ENCODE measurements around the gene C12orf43.

Gene C12orf43

DNA sequence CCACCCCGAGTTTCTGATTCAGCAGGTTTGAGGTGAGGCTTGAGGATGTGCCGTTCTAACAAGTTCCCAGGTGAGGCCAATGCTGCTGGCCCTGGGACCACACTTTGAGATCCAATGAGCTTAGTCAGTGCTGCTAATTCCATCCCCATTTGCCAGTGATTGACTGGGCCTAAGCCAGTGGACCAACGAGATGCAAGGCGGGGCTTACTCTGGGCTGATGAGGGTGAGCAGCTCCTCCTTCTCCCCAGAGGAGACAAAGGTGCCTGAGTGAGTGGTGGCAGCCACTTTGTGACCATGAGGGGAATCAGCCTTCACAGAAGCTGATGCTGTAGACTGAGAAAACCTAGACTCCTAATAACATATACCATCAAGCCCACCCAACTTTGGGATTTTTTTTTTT lies 61.1 kb downstream of the C12orf43 start:
- CTCF ChIA-PET, result interaction anchor here (0.8 to 3.2 kb wide), 2 partner anchors 12 to 16 kb away, joined by 3 to 15 read pairs; no protein-coding TSS in a partner anchor
- Histone ChIP-seq H3K36me3 (ENCODE audit: control insufficient read depth in 2 of 2, insufficient read depth in 1 of 2, low read length in 2 of 2) (no peaks in the 10 kb centered on the region), H3K4me3 (ENCODE audit: low read depth, low read length) (no peak overlapping the region), H3K9me3 (ENCODE audit: control insufficient read depth, insufficient read depth, low read depth, low read length) (no peaks in the 10 kb centered on the region), H3K4me1 (ENCODE audit: control insufficient read depth, insufficient read depth, low read length) (no peaks in the 10 kb centered on the region), H3K27ac (ENCODE audit: extremely low read depth, low read depth, low read length) (no peak overlapping the region)
- POLR2A ChIA-PET, result no interaction called here
- no peak for TF ChIP-seq OVOL3 (tag by site-specific recombination; IDR thresholded peaks at IDR 0.05)
- TF ChIP-seq ZNF777 (tag by site-specific recombination; IDR thresholded peaks at IDR 0.05; ENCODE audit: borderline replicate concordance), result no peak
- TF ChIP-seq SETDB1 (IDR thresholded peaks at IDR 0.05; ENCODE audit: insufficient read length, low read length), result peak; percentile 17
- TF ChIP-seq KLF1 (tag by site-specific recombination; IDR thresholded peaks at IDR 0.05), result no peak
- TF ChIP-seq, protein P1, sequence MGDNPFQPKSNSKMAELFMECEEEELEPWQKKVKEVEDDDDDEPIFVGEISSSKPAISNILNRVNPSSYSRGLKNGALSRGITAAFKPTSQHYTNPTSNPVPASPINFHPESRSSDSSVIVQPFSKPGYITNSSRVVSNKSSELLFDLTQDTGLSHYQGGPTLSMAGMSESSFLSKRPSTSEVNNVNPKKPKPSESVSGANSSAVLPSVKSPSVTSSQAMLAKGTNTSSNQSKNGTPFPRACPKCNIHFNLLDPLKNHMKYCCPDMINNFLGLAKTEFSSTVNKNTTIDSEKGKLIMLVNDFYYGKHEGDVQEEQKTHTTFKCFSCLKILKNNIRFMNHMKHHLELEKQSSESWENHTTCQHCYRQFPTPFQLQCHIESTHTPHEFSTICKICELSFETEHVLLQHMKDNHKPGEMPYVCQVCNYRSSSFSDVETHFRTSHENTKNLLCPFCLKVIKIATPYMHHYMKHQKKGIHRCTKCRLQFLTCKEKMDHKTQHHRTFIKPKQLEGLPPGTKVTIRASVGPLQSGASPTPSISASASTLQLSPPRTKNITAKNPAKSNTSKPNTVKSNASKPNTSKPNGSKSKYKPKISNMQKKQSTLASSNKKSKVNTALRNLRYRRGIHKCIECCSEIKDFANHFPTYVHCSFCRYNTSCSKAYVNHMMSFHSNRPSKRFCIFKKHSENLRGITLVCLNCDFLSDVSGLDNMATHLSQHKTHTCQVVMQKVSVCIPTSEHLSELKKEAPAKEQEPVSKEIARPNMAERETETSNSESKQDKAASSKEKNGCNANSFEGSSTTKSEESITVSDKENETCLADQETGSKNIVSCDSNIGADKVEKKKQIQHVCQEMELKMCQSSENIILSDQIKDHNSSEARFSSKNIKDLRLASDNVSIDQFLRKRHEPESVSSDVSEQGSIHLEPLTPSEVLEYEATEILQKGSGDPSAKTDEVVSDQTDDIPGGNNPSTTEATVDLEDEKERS (tag by site-specific recombination; IDR thresholded peaks at IDR 0.05), result peak; percentile 79; the same call in 1 of the 2 replicates
- no peak for TF ChIP-seq ZNF214 (tag by site-specific recombination; IDR thresholded peaks at IDR 0.05; ENCODE audit: borderline replicate concordance)
- TF ChIP-seq ZNF138 (tag by site-specific recombination; IDR thresholded peaks at IDR 0.05; ENCODE audit: borderline replicate concordance), result no peak
- no peak for TF ChIP-seq ZNF510 (tag by site-specific recombination; IDR thresholded peaks at IDR 0.05; ENCODE audit: insufficient replicate concordance)
- TF ChIP-seq ZNF426 (tag by site-specific recombination; IDR thresholded peaks at IDR 0.05), result no peak

DNA sequence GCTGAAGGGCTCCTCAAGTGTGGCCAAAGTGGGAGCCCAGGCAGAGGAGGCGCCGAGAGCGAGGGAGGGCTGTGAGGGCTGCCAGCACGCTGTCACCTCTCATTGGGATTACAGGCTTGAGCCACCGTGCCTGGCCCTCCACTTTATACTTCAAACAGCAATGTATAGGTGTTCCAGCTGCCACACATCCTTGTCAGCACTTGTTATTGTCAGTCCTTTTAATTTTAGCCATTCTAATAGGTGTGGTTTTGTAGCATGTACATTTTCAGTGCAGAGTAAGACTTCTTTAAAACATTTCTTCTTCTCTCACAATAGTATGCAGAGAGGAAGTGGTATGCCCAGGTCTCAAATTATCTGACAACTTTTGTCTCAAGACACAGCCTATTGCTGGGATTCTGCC lies 65.5 kb downstream of the C12orf43 start:
- H3K4me1 ChIP-seq (ENCODE audit: control insufficient read depth, insufficient read depth, low read length), result no peaks in the 10 kb centered on the region
- TF ChIP-seq ZNF530 (tag by site-specific recombination; IDR thresholded peaks at IDR 0.05; ENCODE audit: low read depth), result no peak
- peak; percentile 26; the same call in 1 of the 2 replicates for TF ChIP-seq ZBTB8A (tag by site-specific recombination; IDR thresholded peaks at IDR 0.05)
- no peak overlapping the region for H3K27ac ChIP-seq (ENCODE audit: extremely low read depth, low read depth, low read length)
- H3K4me3 ChIP-seq (ENCODE audit: low read depth, low read length), result no peak overlapping the region
- no peaks in the 10 kb centered on the region for H3K9me3 ChIP-seq (ENCODE audit: control insufficient read depth, insufficient read depth, low read depth, low read length)
- ChIA-PET CTCF (interaction anchor here (1.3 kb wide), 1 partner anchor 21 kb away, joined by 4 read pairs; no protein-coding TSS in a partner anchor), POLR2A (no interaction called here)
- no peaks in the 10 kb centered on the region for H3K36me3 ChIP-seq (ENCODE audit: control insufficient read depth in 2 of 2, insufficient read depth in 1 of 2, low read length in 2 of 2)
